ENCODE data around the gene CNOT11. TPM values are rescaled to one million over a fixed set of nuclear protein-coding genes. Genes with fewer than 3 reads are reported as not detected.
A peak's percentile ranks its signal among the peaks of the same experiment; 100 is the strongest.
"Not testable (repeated sequence)": the region's sequence is repeated elsewhere in the genome, so short reads cannot be mapped to it uniquely, and the experiment has no call there.

The CNOT11 gene
- total RNA-seq, 1 experiment from 2014 or later: 110 TPM

GRCh38 chr2:101231937-101232730, 20.6 kb upstream of the CNOT11 start:
- POLR2A ChIA-PET: no interaction called here
- peaks cover 48% of the 10 kb centered on the region for H3K4me1 ChIP-seq
- Mint-ChIP-seq H3K9me3 (ENCODE audit: unreplicated experiment) (peaks cover 18% of the 10 kb centered on the region), H3K36me3 (ENCODE audit: insufficient read depth, unreplicated experiment) (peaks cover 8% of the 10 kb centered on the region), H3K4me3 (ENCODE audit: unreplicated experiment) (no peak overlapping the region), H3K4me1 (ENCODE audit: low read depth, unreplicated experiment) (peaks cover 28% of the 10 kb centered on the region), H3K27me3 (ENCODE audit: insufficient read depth, unreplicated experiment) (no peaks in the 10 kb centered on the region), H3K27ac (ENCODE audit: unreplicated experiment) (peak overlapping the region; percentile 37)
- no peaks in the 10 kb centered on the region; the same call in 1 of the 2 replicates for H3K36me3 ChIP-seq (ENCODE audit: control insufficient read depth, insufficient read depth, low read length)
- TSS peak; percentile 16 for BruUV-seq (replicated peaks)
- H3K9me3 ChIP-seq: peaks cover 26% of the 10 kb centered on the region
- no peak for TF ChIP-seq CTCF (IDR thresholded peaks at IDR 0.05; ENCODE audit: insufficient read depth in 1 of 2, low read depth in 1 of 2, low read length in 1 of 2, severe bottlenecking in 1 of 2, unreplicated experiment in 1 of 2)
- intact Hi-C loops (cut with micrococcal nuclease; ENCODE audit: unreplicated experiment): no loop called here
- DNase-seq: no peak
- no peaks in the 10 kb centered on the region for H3K27me3 ChIP-seq (replicated peaks; ENCODE audit: control insufficient read depth, insufficient read depth, low read length)
- CTCF ChIA-PET: interaction anchor here (1.6 to 1.7 kb wide), 2 partner anchors 8 to 36 kb away, joined by 3 to 6 read pairs; no protein-coding TSS in a partner anchor
- H3K4me3 ChIP-seq (ENCODE audit: low read depth, low read length): no peak overlapping the region

GRCh38 chr2:101232770-101233169, 19.9 kb upstream of the CNOT11 start:
- ChIA-PET POLR2A (no interaction called here), CTCF (interaction anchor here (1.6 kb wide), 1 partner anchor 36 kb away, joined by 3 read pairs; no protein-coding TSS in a partner anchor)
- Mint-ChIP-seq H3K36me3 (ENCODE audit: insufficient read depth, unreplicated experiment) (peaks cover 8% of the 10 kb centered on the region), H3K4me3 (ENCODE audit: unreplicated experiment) (no peak overlapping the region), H3K27me3 (ENCODE audit: insufficient read depth, unreplicated experiment) (no peaks in the 10 kb centered on the region), H3K4me1 (ENCODE audit: low read depth, unreplicated experiment) (peaks cover 29% of the 10 kb centered on the region), H3K27ac (ENCODE audit: unreplicated experiment) (peak overlapping the region; percentile 37), H3K9me3 (ENCODE audit: unreplicated experiment) (peaks cover 18% of the 10 kb centered on the region)
- Histone ChIP-seq H3K4me3 (ENCODE audit: low read depth, low read length) (no peak overlapping the region), H3K27me3 (replicated peaks; ENCODE audit: control insufficient read depth, insufficient read depth, low read length) (no peaks in the 10 kb centered on the region), H3K36me3 (ENCODE audit: control insufficient read depth, insufficient read depth, low read length) (no peaks in the 10 kb centered on the region; the same call in 1 of the 2 replicates), H3K4me1 (peaks cover 53% of the 10 kb centered on the region), H3K9me3 (peaks cover 26% of the 10 kb centered on the region)
- BruUV-seq (replicated peaks): no TSS peak
- no peak for DNase-seq
- TF ChIP-seq CTCF (IDR thresholded peaks at IDR 0.05; ENCODE audit: insufficient read depth in 1 of 2, low read depth in 1 of 2, low read length in 1 of 2, severe bottlenecking in 1 of 2, unreplicated experiment in 1 of 2): no peak
- intact Hi-C loops (cut with micrococcal nuclease; ENCODE audit: unreplicated experiment): no loop called here

GRCh38 chr2:101234169-101234938, 18.3 kb upstream of the CNOT11 start:
- peaks cover 69% of the 10 kb centered on the region for H3K4me1 ChIP-seq
- no peaks in the 10 kb centered on the region for H3K27me3 ChIP-seq (replicated peaks; ENCODE audit: control insufficient read depth, insufficient read depth, low read length)
- peaks cover 18% of the 10 kb centered on the region for H3K9me3 Mint-ChIP-seq (ENCODE audit: unreplicated experiment)
- H3K36me3 Mint-ChIP-seq (ENCODE audit: insufficient read depth, unreplicated experiment): peaks cover 11% of the 10 kb centered on the region
- TSS peak; percentile 49 for BruUV-seq (replicated peaks)
- intact Hi-C loops (cut with micrococcal nuclease; ENCODE audit: unreplicated experiment): no loop called here
- ChIA-PET CTCF (no interaction called here), POLR2A (no interaction called here)
- no peaks in the 10 kb centered on the region for H3K27me3 Mint-ChIP-seq (ENCODE audit: insufficient read depth, unreplicated experiment)
- DNase-seq: no peak
- peak overlapping the region; percentile 30 for H3K27ac Mint-ChIP-seq (ENCODE audit: unreplicated experiment)
- no peak overlapping the region for H3K4me3 ChIP-seq (ENCODE audit: low read depth, low read length)
- peaks cover 45% of the 10 kb centered on the region for H3K4me1 Mint-ChIP-seq (ENCODE audit: low read depth, unreplicated experiment)
- no peaks in the 10 kb centered on the region; the same call in 1 of the 2 replicates for H3K36me3 ChIP-seq (ENCODE audit: control insufficient read depth, insufficient read depth, low read length)
- no peak for TF ChIP-seq CTCF (IDR thresholded peaks at IDR 0.05; ENCODE audit: insufficient read depth in 1 of 2, low read depth in 1 of 2, low read length in 1 of 2, severe bottlenecking in 1 of 2, unreplicated experiment in 1 of 2)
- peaks cover 26% of the 10 kb centered on the region for H3K9me3 ChIP-seq
- no peak overlapping the region for H3K4me3 Mint-ChIP-seq (ENCODE audit: unreplicated experiment)

GRCh38 chr2:101235956-101236355, 16.7 kb upstream of the CNOT11 start:
- POLR2A ChIA-PET; H3K4me3 ChIP-seq (ENCODE audit: low read depth, low read length); H3K27me3 ChIP-seq (replicated peaks; ENCODE audit: control insufficient read depth, insufficient read depth, low read length); BruUV-seq (replicated peaks); intact Hi-C loops (cut with micrococcal nuclease; ENCODE audit: unreplicated experiment); H3K4me3 Mint-ChIP-seq (ENCODE audit: unreplicated experiment); CTCF ChIA-PET; H3K27me3 Mint-ChIP-seq (ENCODE audit: insufficient read depth, unreplicated experiment); H3K36me3 ChIP-seq (ENCODE audit: control insufficient read depth, insufficient read depth, low read length); DNase-seq; H3K27ac Mint-ChIP-seq (ENCODE audit: unreplicated experiment): not testable (repeated sequence)
- H3K9me3 ChIP-seq: peaks cover 26% of the 10 kb centered on the region
- H3K4me1 ChIP-seq: peaks cover 69% of the 10 kb centered on the region
- Mint-ChIP-seq H3K9me3 (ENCODE audit: unreplicated experiment) (peaks cover 18% of the 10 kb centered on the region), H3K36me3 (ENCODE audit: insufficient read depth, unreplicated experiment) (peaks cover 14% of the 10 kb centered on the region), H3K4me1 (ENCODE audit: low read depth, unreplicated experiment) (peaks cover 46% of the 10 kb centered on the region)
